NCI-H524 (cell line): ENCODE data around the gene GALK2.

ENCODE experiments used
- DNase-seq, 2 experiments: peaks; one replicate each; lab custom pipeline; 2025; lab: John Stamatoyannopoulos, UW

GALK2 gene

GRCh38 chr15:49169880-49170597, at the start of gene GALK2:
Gene GALK2, plus strand, starts transcription at chr15:49170247. Its CDS starts 76 bp downstream, at chr15:49170323.
- peak; percentile 81 to 91 for DNase-seq

- DNase-seq, result no peak
These were observed 49.2 kb upstream of the GALK2 start for GRCh38 chr15:49120832-49121231.

- no peak for DNase-seq
These were observed 48.1 kb upstream of the GALK2 start for GRCh38 chr15:49121901-49122300.

GRCh38 chr15:49122541-49123062, 47.4 kb upstream of the GALK2 start:
- DNase-seq, result no peak

- DNase-seq, result no peak
These were observed 45.7 kb upstream of the GALK2 start for GRCh38 chr15:49124371-49124770.

GRCh38 chr15:49131403-49131802, 38.6 kb upstream of the GALK2 start:
- peak; percentile 9 to 72 for DNase-seq

GRCh38 chr15:49134683-49135341, 35.2 kb upstream of the GALK2 start:
- no peak for DNase-seq

- no peak for DNase-seq
These were observed 34.6 kb upstream of the GALK2 start for GRCh38 chr15:49135342-49135857.

- no peak for DNase-seq
These were observed 34.1 kb upstream of the GALK2 start for GRCh38 chr15:49135911-49136310.

- no peak for DNase-seq
These were observed 32.2 kb upstream of the GALK2 start for GRCh38 chr15:49137861-49138260.

- DNase-seq, result peak; percentile 50 to 64
These were observed 24.1 kb upstream of the GALK2 start for GRCh38 chr15:49145651-49146609.

GRCh38 chr15:49148298-49148697, 21.7 kb upstream of the GALK2 start:
- DNase-seq, result no peak

- no peak for DNase-seq
These were observed 21.3 kb upstream of the GALK2 start for GRCh38 chr15:49148727-49149126.

- no peak for DNase-seq
These were observed 18.2 kb upstream of the GALK2 start for GRCh38 chr15:49151831-49152230.

- DNase-seq, result no peak
These were observed 17.3 kb upstream of the GALK2 start for GRCh38 chr15:49152552-49153312.

- DNase-seq, result no peak
These were observed 15.7 kb upstream of the GALK2 start for GRCh38 chr15:49154359-49154758.

- no peak for DNase-seq
These were observed 15.3 kb upstream of the GALK2 start for GRCh38 chr15:49154799-49155109.

GRCh38 chr15:49155110-49155833, 14.8 kb upstream of the GALK2 start, which contains the start of gene COPS2:
Gene COPS2, minus strand, starts transcription at chr15:49155599. Its CDS starts 21 bp downstream, at chr15:49155578.
- DNase-seq, result peak; percentile 98 to 99

- peak in 1 of 2 experiments; percentile 29 for DNase-seq
These were observed 14.0 kb upstream of the GALK2 start for GRCh38 chr15:49155834-49156627.

GRCh38 chr15:49163678-49164077, 6.4 kb upstream of the GALK2 start:
- DNase-seq, result no peak
